Germinal center (tissue), 1 donor: Measurements from ENCODE around the gene HIVEP3.

Experiments
- DNase-seq: peaks from one replicate; pipeline ENCODE4 v3.0.0; 2012; ENCODE audit warnings: mixed read lengths, low spot score

HIVEP3 gene

DNA sequence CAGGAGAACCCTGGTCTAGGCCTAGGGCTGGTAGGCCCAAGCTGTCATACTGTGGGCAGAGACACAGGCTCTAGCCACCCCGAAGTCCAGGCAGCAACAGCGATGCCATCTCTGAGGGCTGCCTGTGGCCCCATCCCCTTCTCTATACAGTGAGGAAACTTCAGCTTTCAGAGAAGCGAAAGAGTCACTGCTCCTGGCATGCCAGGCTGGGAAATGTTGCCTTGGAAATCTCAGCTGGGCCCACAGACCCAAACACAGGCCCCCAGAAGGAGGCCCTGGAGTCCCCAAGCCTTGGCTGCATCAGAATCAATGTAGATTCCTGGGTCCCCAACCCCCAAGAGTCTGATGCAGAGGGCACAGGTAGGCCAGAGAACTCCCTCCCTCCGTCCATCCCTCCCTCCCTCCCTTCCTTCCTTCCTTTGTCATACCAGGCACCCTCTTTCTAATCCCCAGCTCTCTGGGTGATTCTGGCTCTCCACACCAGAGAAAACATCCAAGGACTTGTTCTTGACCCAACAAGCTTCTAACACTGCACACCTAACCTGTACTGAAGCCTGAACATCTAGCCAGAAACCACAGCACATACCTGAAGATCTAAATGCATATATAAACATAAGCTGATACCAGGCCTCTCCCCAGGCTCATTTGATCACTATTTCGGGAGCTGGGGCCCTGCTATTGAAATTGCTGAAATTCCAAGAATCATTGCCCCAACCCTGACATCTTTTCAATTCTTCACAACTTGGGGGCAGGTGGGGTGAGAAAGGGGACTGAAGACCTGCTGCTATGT is 291.0 kb downstream of the HIVEP3 start:
- DNase-seq = no peak

DNA sequence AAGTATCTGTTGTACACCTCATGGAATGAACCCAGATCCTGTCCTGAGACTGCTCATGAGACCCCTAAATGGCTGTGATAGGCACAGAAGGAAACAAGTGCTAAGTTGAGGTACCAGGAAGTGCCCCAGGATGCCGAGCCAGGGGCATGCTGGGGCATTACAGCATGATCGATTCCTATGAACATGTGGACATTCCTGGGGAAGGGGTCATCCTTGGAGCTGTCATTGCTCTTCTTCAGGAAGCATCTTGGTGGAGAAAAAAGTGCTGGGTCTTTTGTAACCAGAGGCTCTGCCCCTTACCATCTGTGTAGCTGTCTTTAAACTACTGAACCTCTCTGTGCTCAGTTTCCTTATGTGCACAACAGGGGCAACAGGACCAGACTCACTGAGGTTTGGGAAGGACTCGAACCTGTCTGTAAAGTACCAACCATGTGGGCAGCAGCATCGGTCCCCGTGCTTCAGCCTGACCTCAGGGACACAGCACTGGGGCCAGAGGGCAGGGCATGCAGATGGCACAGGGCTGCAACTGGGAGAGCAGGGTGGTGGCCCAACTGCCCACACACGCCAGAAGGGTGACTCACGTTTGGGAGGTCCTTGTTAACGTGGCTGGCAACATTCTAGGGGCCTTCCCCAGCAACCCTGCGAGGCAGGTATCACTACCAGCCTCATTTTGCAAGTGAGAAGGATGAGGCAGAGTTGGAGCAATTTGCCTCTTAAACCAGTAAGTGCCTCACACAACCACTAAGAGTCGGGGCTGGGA is 291.9 kb downstream of the HIVEP3 start:
- DNase-seq = no peak

DNA sequence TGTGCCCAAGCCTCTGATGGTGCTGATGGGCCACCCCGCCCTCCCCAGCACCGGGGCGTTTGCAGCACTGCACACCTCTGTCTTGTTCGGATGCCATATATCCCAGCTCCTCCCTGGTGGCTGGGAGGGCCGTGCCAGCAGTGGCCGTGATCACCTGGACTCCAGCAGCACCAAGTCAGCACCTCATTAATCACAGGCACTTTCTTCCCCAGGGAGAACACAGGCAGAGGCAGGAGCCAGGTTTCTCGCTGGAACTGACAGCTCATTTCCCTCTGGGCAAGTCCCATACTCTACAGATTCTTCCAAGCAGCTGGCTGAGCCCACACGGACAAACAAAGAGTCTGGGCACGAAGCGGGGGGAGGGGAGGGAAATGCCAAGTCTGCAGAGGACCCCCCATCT is 292.6 kb downstream of the HIVEP3 start:
- DNase-seq = no peak

DNA sequence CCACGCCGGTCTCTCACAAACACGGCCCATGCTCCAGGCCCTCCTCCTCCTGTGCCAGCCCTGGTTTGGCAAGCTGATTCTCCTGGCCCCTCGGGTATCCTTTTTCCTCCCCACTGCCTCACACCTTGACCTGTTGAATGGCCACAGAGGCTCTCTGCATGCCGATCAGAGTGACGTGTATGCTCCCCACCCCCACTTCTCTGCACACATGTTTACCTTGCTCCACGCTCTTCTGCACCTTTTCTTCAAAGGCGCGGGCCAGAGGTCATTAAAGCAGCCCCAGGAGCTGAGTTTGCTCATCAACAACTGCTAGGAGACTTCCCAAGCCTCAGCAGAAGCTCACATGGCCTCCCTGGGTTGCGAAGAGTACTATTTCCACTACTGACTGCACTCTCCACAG is 295.0 kb downstream of the HIVEP3 start:
- peak; percentile 36 for DNase-seq

DNA sequence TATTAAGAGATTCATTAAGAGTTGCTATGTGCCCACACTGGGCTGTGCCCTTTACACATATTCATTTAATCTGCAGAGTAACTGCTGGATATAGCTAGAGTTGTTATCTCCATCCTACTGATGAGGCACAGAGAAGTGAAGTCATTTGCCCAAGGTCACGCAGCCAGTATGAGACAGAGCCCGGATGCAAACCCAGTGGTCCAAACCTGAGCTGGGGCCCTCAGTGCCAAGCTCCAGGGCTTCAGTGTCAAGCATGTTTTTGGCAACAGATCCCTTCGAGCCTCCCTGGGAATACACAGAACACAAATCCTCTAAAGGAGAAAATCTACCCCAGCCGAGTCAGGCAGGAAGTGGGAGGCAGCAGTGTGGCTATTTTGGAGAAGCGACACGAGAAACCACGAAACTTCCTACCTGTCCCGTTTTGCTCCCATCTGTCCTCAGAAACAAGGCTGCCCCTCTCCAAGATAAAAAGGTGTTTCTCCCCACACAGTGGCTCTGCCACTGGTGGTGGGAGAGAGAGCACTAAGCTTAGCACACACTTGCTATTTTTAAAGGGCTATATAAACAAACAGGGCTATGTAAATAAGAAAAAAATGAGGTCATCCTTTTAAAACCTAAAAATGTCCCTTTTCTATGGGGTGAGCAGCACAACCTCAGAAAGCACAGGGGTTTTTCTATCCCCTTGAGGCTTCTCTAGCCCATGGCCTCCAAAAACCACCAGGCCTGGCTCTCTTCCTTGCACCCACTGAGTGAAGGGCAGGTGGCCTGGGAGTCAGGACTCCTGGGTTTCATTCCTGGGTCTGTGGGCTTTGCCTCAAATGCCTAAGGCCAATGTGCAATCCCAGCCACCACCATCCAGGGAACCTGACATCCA is 295.6 kb downstream of the HIVEP3 start:
- peak; percentile 84 for DNase-seq

DNA sequence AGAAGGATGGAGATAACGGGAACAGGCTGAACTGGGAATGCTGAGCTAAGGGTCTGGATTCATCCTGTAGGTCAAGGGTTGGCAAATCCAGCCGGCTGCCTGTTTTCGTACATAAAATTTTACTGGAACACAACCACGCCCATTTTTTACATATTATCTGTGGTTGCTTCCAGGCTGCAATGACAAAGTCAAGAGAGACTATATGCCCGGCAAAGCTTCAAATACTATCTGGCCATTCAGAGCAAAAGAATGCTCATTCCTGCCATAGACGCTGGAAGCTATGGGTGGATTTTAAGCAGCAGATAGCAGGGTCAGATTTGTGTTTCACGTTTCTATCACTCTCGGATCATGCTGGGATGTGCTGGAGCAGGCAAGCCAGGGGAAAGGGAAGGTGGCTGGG is 296.3 kb downstream of the HIVEP3 start:
- DNase-seq = no peak

DNA sequence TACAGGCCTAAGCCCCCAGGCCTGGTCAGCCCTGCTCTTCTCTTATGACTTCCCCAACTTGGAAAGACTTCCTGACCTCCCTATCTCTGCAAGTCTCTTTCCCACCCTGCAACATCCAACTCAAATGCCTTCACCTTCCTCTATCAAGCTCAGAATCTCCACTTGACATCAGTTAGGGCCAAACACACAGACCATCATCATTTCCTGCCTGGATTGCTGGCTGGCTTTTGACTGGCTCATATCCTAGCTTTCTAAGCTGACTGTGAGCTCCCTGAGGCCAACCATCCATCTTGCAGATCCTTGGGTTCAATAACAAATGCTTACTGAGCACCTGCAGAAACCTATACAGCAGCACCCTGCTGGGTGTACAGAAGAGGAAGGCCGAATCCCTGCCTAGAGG is 296.9 kb downstream of the HIVEP3 start:
- DNase-seq = no peak

DNA sequence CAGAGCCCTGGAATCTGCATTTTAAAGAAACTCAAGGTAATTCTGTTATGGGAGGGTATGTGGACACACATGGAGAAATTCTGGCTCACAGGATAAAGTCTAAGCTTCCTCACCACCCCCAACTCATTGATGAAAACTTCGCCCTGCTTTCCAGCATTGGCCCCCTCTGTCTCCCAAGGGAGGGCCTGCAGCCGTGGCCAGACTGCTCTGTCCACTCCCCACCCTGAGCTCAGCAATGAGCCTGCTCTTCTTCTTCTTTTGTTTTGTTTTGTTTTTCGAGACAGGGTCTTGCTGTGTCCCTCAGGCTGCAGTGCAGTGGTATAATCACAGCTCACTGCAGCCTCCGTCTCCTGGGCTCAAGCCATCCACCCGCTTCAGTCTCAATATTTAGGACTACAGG is 297.5 kb downstream of the HIVEP3 start:
- DNase-seq = no peak

DNA sequence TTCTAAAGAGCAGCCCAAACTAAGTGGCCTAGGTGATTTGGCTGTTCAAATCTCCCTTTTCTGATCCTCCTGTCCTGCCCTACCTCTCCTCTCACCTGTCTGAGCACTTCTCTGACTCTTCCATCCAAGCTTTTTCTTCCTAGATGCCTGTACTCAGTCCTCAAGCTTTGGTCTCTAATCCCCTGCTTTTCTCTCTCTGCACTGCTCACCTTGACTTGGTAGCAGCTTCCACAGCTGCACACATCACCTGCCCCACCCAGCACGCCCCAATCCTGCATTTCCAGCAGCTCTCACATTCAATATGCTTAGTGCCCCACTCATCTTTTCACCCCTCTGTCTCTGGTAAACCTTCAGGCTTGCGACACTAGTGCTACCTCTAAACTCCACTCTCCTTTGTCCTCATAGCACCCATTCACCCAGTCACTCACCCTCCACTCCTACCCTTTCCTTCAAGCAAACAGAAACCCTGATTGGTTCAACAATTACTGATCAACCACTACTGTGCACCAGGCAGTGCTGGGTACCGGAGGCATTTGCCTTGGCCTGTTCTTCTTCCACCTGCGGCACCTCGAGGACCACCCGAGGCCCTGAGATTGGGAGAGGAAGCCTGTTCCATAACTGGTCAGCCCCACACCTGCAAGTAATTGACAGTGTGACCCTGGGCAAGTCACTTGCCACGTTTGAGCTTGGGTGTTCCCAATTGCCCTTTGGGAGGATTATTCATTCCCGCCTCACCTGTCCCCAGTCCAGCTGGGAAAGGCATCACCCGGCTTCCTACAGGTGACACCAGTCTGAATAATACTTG is 298.2 kb downstream of the HIVEP3 start:
- no peak for DNase-seq

DNA sequence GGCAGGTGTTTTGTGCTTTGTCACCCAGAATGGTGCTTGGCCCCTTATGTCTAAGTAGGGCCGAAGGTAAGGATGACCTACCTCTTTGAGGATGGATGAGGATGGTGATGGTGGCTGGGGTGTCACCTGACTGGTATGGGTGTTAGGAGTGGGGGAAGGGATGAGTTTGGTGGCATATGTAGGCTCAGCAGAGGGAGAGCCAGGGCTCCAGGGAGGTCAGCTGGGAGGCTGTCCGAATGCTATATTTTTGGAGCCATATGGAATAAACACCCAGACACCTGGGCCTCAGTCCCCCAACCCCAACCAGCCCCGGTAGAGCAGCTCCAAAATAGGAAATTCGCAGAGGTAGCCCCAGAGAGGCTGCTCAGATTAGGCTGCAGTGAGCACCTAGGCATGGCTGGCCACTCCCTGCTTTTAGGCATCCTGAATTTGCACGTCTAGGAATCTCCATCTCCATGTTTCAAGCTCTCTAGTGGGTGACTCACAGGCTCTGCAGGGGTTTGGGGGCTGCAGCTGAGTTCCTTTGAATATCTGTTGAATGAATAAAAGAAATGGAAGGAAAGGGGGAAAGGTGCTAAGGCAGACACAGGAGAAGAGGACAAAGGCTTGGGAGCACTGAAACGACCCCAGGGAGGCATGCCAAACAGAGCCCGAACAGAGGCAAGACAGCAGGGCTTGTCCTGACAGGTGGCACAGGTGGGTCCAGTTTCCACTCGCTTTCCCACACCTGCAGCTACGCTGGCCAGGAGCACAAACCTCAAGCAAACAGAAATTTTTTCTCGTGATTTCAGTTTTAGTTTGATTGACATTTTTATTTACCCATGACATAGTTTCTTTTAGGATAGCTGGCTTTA is 299.0 kb downstream of the HIVEP3 start:
- no peak for DNase-seq

DNA sequence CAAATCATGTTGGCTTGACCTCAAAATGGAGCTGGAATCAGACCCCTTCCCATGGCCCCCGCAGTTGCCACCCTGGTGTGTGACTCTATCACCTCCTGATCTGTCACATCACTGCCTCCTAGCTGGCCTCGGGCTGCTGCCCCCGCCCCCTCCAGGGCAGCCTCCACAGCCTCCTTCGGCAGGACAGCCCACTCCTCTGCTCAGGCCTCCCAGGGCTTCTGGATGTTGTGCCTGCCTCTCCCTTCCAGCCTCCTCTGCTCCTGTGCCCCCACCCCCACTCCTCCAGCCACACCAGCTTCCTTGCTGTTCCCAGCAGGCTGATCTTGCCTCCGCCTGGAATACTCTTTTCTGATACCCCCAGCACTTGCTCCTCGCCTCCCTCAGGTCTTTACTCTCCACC is 299.9 kb downstream of the HIVEP3 start:
- DNase-seq = no peak

DNA sequence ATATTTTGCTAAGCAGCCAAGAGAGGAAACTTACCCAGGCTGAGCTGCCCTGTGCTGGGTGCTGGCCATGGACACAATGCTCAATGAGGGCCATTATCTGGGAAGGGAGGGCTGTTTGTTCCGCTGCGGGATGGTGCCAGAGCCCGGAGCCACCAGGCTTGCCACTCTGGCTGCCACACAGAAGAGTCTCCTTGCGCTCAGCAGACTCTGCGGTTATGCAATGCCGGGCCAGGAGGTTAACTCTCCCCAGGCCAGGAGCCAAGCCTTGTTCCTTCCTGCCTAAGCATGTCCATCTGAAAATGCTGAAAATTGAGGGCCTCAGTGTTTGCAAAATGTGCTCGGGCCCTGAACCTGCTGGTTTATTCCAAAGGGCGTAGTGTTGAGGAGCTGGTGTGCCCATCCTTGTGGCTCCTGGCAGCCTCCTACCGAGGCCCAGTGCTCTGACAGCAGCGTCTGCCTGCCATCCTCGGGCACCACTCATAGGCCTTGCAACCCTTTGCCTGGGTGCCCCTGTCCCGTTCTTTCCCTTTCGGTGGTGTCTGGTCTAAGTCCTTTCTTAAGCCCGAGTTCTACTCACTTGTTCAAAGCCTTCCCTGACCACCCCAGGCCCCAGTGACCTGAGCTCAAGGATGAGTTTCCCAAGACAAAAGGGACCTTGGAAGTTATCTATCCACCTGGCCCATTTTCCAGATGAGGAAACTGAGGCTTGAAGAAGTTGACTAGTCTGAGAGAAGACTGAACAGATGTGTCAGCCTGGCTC is 300.5 kb downstream of the HIVEP3 start:
- no peak for DNase-seq

DNA sequence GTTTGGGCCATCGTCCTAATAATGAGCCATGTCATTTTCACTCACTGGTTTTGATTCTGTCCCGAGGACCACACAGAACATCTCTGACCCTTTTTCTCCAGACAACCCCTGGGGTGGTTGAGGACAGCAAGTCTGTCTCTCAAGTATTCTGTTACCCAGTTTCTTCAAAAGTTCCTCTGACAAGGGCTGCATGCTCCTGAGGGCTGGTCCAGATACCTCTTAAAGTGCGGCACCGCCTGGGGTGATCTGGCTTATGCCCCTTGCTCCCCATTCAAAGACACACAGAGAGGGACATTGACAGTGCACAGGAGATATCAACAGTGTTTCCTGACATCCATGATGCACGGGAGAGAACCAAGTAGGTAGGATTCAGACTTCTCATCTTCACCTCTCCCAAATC is 301.4 kb downstream of the HIVEP3 start:
- DNase-seq = no peak

DNA sequence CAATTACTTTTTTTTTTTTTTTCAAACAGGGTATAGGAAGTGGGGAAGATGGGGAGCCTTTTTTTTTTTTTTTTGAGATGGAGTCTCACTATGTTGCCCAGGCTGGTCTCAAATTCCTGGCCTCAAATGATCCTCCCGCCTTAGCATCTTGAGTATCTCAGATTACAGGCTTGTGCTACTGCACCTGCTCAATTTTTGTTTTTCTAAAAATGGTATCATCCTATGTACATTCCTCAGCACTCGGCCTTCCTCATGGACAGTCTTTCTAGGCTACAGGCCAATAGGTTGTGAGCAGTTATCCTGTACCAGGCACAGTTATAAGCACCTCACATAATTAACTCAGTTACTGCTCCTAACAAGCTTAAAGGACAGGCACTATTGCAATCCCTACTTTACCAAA is 302.2 kb downstream of the HIVEP3 start:
- no peak for DNase-seq

DNA sequence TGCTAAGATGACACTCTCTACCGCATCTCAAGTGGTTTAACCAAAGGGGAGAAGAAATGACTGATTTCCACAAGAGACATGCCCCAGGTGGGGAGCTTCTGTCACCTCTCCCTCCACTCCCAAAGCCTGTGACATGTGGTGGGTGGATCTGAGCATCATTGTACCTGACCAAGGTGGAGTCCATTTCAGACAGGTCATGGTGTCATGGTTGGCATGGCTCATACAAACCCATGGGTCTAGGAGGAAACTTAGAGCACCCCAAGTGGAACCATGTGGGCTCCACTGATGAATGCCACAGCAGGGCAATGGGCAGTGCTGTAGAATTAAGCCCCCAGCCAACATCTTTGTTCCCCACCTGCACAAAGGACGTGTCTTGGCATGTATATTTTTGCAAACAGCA is 302.7 kb downstream of the HIVEP3 start:
- DNase-seq = no peak

DNA sequence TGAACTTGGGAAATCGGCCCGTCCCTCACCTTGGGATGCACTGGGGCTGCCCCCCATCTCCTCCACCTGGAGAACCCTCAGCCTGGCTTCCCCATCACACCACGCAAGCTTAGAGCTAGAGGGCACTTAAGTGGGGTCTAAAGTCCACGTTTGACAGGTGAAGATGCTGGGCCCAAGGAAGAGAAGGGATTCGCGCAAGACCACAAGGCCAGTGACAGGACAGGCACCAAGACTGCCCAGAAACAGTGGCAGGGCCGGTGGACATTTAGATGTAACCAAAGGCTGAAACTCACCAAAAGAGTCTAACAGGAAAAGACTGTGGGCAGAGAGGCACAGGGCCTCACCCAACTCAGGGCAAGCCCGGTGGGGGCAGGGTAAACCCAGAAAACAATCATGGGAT is 303.4 kb downstream of the HIVEP3 start:
- DNase-seq = no peak

DNA sequence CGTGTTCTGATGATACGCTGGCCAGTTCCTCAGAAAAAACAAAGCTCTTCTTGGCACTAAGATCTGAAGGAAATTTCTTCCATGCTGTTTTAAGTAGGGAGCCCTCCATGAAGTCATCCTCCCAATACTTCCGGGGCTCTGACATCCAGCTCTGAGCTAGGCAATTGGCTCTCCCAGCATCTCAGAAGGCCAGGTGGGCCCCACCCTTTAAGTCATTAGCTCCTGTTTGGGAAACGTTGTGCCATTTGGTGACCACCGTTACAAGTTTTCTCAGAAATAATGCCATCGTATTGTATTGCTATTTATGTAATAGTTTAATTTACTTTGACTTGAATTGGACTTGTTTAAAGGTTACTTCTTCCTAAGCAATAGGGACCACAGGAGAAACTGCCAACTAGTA is 303.9 kb downstream of the HIVEP3 start:
- DNase-seq = no peak

DNA sequence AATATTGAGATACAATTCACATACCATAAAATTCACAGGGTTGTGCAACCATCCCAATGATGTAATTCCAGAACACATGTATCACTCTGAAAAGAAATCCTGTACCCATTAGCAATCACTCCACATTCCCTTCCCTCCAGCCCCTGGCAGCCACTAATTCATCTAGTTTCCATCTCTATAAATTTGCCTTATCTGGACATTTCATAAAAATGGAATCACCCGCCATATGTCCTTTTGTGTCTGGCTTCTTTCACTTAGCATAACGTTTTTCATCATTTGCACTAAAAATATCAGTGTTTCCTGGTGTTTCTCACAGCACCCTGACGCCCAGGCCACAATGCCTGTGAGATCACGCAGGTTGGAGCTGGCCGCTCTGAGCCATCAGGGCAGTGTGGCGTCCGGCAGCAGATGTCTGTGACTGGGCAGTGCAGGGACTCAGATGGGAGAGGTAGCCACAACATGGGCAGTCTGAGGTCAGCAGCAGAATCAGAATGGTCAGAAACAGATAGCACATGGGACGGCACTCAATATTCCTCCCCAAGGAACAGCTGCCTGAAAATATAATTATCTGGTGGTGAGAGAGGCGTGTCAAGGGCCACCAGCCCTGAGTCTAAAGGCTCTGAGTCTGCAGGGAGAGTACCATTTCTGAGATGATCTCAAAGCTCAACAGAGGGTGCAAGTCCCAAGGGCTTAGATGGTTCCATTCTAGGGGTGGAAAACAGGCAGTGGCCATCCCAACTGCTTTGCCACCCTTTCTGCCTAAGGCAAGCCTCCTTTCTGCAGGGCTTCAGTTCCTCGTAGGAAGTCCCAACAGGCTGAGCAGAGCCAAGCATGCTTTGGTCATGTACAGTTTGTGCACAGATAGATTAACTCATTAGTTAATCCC is 304.8 kb downstream of the HIVEP3 start:
- no peak for DNase-seq

DNA sequence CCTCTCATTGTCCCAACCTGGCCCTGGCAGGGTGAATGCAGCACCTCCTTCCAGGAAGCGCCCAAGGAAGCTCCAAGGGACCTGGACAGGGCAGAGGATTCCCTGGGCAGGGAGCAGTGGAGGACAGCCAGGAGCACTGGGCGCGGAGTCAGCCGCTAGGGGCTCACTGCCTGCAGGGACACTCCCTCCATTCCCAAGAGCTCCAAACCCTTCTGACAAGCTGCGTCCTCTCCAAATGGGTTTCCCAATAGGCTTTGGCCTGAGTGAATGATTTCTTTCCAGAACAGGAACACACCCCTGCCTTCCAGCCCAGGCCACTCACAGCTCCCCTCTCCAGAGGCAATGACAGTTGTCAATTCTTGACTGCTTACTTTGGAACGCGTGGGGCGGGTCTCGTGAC is 305.8 kb downstream of the HIVEP3 start:
- no peak for DNase-seq
